HepG2 (cell line): Measurements from ENCODE around the gene PTGR1. TPM values are rescaled to one million over a fixed set of nuclear protein-coding genes. Genes with fewer than 3 reads are reported as not detected.

Experiments used
- AGO1 ChIP-seq: fragments of 200-400 bp; formaldehyde crosslinking; IDR thresholded peaks from 2 replicates; pipeline ENCODE4 v1.6.1; 2017; ENCODE audit warnings: mild to moderate bottlenecking, low read depth, low read length, moderate library complexity; ENCODE audit not compliant: poor library complexity, severe bottlenecking
- CHCHD3 ChIP-seq: sonication (generic); formaldehyde crosslinking; IDR thresholded peaks from 2 replicates; pipeline ENCODE4 v1.8.0; 2022; ENCODE audit warnings: mild to moderate bottlenecking, missing genetic modification reagents, moderate library complexity
- GPN1 ChIP-seq: sonication (generic); formaldehyde crosslinking; IDR thresholded peaks from 2 replicates; pipeline ENCODE4 v1.5.1; 2020; ENCODE audit warnings: missing genetic modification reagents, borderline replicate concordance
- IRF2 ChIP-seq: IDR thresholded peaks from 2 replicates; pipeline ENCODE4 v1.6.1; 2018; ENCODE audit warnings: missing genetic modification reagents, missing compliant biosample characterization
- KLF6 ChIP-seq: IDR thresholded peaks from 2 replicates; pipeline ENCODE4 v1.8.0; 2016; ENCODE audit warnings: missing biosample characterization, missing genetic modification reagents
- MTA1 ChIP-seq: sonication (generic); formaldehyde crosslinking; IDR thresholded peaks from 2 replicates; pipeline ENCODE4 v1.4.0; 2020; ENCODE audit warnings: missing genetic modification reagents, mild to moderate bottlenecking, borderline replicate concordance
- SUZ12 ChIP-seq: fragments of 150-350 bp; IDR thresholded peaks from 2 replicates; pipeline ENCODE4 v1.6.1; 2014; ENCODE audit warnings: low read depth, low read length
- ZEB1 ChIP-seq: IDR thresholded peaks from 2 replicates; pipeline ENCODE4 v1.6.1; 2012; ENCODE audit warnings: mild to moderate bottlenecking, low read depth, inconsistent platforms; ENCODE audit not compliant: insufficient replicate concordance
- ZKSCAN1 ChIP-seq: fragments of 150-350 bp; IDR thresholded peaks from 2 replicates; pipeline ENCODE4 v1.6.1; 2014; ENCODE audit warnings: low read length
- ZNF501 ChIP-seq: sonication (generic); formaldehyde crosslinking; IDR thresholded peaks from 2 replicates; pipeline ENCODE4 v1.5.1; 2020; ENCODE audit warnings: mild to moderate bottlenecking, moderate library complexity, missing genetic modification reagents
- ZNF768 ChIP-seq: sonication (generic); formaldehyde crosslinking; IDR thresholded peaks from 2 replicates; pipeline ENCODE4 v1.4.0; 2020; ENCODE audit warnings: missing genetic modification reagents
- polyA plus RNA-seq, 8 experiments: library from polyadenylated mRNA; depleted of rRNA in 3 of 8; stranded (reverse) in 7 of 8; unstranded in 1 of 8; fragments of >200 nt; fragmentation: Illumina TruSeq in 4 of 8; extraction: Trizol in 4 of 8; gene quantifications; 2 replicates each; pipeline versions ENCODE4 v1.2.1 to v1.2.3, GENCODE V29; 2011 to 2016; ENCODE audit warnings: low read depth in 4 of 8, missing spikeins in 1 of 8, mixed read lengths in 1 of 8; ENCODE audit not compliant: insufficient read depth in 1 of 8
- total RNA-seq, 5 experiments: library from RNA; depleted of rRNA; stranded (reverse); fragments of >200 nt; fragmentation: Illumina TruSeq; extraction: Trizol; gene quantifications; 2 replicates each; pipeline ENCODE4 v1.2.3, GENCODE V29; 2016; ENCODE audit warnings: low read depth in 1 of 5
- TF ChIP-seq, protein P1 (sequence below): sonication (generic); formaldehyde crosslinking; IDR thresholded peaks from 2 replicates; pipeline ENCODE4 v1.5.0; 2020; ENCODE audit warnings: missing genetic modification reagents
- TF ChIP-seq, protein P2 (sequence below), 2 experiments: IDR thresholded peaks; 2 replicates each; pipeline ENCODE4 v1.6.1; 2011 to 2012; ENCODE audit warnings: low read length in 2 of 2, borderline replicate concordance in 1 of 2, low read depth in 1 of 2, mild to moderate bottlenecking in 1 of 2, moderate library complexity in 1 of 2
- TF ChIP-seq, protein P3 (sequence below): sonication (generic); formaldehyde crosslinking; IDR thresholded peaks from 2 replicates; pipeline ENCODE4 v1.4.0; 2020; ENCODE audit warnings: missing genetic modification reagents
- TF ChIP-seq, protein P4 (sequence below): sonication (generic); formaldehyde crosslinking; IDR thresholded peaks from 2 replicates; pipeline ENCODE4 v1.9.0; 2021; ENCODE audit warnings: missing genetic modification reagents, mild to moderate bottlenecking, borderline replicate concordance
- TF ChIP-seq, protein P5 (sequence below): sonication (generic); formaldehyde crosslinking; conservative IDR thresholded peaks from 2 replicates; pipeline ENCODE4 v1.4.0; 2020; ENCODE audit warnings: missing genetic modification reagents
- TF ChIP-seq, protein P6 (sequence below): sonication (generic); formaldehyde crosslinking; IDR thresholded peaks from 2 replicates; pipeline ENCODE4 v1.5.0; 2020; ENCODE audit warnings: mild to moderate bottlenecking, missing genetic modification reagents, borderline replicate concordance

The PTGR1 gene
- total and polyA plus RNA-seq, 2 of the 13 experiments (the other 11 are each of a cell fraction or from before 2014, with no cell fraction given): 6.0 to 15.8 TPM

DNA sequence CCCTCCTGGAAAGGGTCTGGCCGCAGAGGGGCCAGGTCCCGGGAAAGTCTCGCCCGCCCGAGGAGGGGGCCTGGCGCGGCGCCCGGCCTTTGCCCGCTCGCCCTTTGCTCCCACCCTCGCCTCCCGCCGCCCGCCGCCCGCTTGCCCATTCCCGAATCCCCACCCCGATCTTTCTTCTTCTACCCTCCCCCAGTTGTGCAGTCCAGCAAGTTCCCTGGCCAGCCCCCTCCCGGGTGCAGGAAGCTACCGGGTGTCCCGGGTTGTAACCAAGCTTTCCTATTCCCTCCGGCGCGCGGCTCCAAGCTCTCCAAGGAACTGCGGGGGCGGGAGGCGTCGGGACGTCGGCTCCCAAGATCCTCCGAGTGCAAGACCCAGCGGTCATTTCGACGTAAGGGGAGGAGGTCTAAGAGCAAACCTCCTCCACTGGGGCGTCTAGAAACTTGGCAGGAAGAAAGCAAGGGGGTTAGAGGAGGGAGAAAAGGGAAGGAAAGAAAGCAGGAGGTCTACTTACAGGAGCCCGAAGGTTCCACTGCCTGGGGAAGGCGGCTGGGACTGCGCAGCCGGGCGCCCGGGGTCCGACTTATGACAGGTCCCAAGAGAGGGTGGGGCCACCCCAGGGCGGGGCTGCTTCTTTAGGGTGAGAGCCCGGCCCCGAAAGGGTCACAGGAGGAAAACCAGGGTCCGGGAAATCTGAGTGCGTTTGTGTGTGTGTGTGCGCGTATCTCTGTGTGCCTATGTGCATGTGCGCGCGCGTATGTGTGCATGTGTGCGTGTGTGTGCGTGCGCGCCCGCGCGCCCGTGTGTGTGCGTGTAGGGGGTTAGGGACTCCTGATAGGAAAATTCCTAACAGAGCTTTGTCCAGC lies at the start of gene PTGR1 (continued):
- no peak for TF ChIP-seq KLF6
- 0 out of 2 replicates have a peak, but pooled peaks have one; percentile 13 for TF ChIP-seq MTA1 (CRISPR knock-in tag)
- no peak for TF ChIP-seq CHCHD3 (CRISPR knock-in tag)
- no peak for TF ChIP-seq ZNF501 (CRISPR knock-in tag)
- no peak for TF ChIP-seq SUZ12
- TF ChIP-seq, protein P1, sequence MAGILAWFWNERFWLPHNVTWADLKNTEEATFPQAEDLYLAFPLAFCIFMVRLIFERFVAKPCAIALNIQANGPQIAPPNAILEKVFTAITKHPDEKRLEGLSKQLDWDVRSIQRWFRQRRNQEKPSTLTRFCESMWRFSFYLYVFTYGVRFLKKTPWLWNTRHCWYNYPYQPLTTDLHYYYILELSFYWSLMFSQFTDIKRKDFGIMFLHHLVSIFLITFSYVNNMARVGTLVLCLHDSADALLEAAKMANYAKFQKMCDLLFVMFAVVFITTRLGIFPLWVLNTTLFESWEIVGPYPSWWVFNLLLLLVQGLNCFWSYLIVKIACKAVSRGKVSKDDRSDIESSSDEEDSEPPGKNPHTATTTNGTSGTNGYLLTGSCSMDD: no peak
- TF ChIP-seq IRF2 (CRISPR knock-in tag): no peak
- TF ChIP-seq ZKSCAN1: no peak
- TF ChIP-seq ZNF768 (CRISPR knock-in tag): peak; percentile 39; the same call in 1 of the 2 replicates
- peak; percentile 6 for TF ChIP-seq ZEB1
- TF ChIP-seq, protein P2, sequence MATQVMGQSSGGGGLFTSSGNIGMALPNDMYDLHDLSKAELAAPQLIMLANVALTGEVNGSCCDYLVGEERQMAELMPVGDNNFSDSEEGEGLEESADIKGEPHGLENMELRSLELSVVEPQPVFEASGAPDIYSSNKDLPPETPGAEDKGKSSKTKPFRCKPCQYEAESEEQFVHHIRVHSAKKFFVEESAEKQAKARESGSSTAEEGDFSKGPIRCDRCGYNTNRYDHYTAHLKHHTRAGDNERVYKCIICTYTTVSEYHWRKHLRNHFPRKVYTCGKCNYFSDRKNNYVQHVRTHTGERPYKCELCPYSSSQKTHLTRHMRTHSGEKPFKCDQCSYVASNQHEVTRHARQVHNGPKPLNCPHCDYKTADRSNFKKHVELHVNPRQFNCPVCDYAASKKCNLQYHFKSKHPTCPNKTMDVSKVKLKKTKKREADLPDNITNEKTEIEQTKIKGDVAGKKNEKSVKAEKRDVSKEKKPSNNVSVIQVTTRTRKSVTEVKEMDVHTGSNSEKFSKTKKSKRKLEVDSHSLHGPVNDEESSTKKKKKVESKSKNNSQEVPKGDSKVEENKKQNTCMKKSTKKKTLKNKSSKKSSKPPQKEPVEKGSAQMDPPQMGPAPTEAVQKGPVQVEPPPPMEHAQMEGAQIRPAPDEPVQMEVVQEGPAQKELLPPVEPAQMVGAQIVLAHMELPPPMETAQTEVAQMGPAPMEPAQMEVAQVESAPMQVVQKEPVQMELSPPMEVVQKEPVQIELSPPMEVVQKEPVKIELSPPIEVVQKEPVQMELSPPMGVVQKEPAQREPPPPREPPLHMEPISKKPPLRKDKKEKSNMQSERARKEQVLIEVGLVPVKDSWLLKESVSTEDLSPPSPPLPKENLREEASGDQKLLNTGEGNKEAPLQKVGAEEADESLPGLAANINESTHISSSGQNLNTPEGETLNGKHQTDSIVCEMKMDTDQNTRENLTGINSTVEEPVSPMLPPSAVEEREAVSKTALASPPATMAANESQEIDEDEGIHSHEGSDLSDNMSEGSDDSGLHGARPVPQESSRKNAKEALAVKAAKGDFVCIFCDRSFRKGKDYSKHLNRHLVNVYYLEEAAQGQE (IDR thresholded peaks at IDR 0.05; ENCODE audit: borderline replicate concordance in 1 of 2, low read depth in 1 of 2, low read length in 2 of 2): no peak
- TF ChIP-seq AGO1: no peak
- TF ChIP-seq, protein P3, sequence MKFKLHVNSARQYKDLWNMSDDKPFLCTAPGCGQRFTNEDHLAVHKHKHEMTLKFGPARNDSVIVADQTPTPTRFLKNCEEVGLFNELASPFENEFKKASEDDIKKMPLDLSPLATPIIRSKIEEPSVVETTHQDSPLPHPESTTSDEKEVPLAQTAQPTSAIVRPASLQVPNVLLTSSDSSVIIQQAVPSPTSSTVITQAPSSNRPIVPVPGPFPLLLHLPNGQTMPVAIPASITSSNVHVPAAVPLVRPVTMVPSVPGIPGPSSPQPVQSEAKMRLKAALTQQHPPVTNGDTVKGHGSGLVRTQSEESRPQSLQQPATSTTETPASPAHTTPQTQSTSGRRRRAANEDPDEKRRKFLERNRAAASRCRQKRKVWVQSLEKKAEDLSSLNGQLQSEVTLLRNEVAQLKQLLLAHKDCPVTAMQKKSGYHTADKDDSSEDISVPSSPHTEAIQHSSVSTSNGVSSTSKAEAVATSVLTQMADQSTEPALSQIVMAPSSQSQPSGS (CRISPR knock-in tag): no peak
- TF ChIP-seq, protein P4, sequence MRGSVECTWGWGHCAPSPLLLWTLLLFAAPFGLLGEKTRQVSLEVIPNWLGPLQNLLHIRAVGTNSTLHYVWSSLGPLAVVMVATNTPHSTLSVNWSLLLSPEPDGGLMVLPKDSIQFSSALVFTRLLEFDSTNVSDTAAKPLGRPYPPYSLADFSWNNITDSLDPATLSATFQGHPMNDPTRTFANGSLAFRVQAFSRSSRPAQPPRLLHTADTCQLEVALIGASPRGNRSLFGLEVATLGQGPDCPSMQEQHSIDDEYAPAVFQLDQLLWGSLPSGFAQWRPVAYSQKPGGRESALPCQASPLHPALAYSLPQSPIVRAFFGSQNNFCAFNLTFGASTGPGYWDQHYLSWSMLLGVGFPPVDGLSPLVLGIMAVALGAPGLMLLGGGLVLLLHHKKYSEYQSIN (CRISPR knock-in tag): no peak
- no peak for TF ChIP-seq GPN1 (CRISPR knock-in tag)
- TF ChIP-seq, protein P5, sequence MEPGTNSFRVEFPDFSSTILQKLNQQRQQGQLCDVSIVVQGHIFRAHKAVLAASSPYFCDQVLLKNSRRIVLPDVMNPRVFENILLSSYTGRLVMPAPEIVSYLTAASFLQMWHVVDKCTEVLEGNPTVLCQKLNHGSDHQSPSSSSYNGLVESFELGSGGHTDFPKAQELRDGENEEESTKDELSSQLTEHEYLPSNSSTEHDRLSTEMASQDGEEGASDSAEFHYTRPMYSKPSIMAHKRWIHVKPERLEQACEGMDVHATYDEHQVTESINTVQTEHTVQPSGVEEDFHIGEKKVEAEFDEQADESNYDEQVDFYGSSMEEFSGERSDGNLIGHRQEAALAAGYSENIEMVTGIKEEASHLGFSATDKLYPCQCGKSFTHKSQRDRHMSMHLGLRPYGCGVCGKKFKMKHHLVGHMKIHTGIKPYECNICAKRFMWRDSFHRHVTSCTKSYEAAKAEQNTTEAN (CRISPR knock-in tag): no peak
- TF ChIP-seq, protein P6, sequence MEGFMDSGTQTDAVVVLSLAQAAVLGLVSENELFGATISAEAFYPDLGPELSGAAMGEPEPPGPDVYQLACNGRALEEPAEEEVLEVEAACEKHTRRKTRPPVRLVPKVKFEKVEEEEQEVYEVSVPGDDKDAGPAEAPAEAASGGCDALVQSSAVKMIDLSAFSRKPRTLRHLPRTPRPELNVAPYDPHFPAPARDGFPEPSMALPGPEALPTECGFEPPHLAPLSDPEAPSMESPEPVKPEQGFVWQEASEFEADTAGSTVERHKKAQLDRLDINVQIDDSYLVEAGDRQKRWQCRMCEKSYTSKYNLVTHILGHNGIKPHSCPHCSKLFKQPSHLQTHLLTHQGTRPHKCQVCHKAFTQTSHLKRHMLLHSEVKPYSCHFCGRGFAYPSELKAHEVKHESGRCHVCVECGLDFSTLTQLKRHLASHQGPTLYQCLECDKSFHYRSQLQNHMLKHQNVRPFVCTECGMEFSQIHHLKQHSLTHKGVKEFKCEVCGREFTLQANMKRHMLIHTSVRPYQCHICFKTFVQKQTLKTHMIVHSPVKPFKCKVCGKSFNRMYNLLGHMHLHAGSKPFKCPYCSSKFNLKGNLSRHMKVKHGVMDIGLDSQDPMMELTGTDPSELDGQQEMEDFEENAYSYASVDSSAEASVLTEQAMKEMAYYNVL (CRISPR knock-in tag): no peak
